GM23338 (cell line): ENCODE measurements around the gene EMILIN2. TPM values are rescaled to one million over a fixed set of nuclear protein-coding genes. Genes with fewer than 3 reads are reported as not detected.

Experiments
- ATAC-seq: fragments of 200-7000 bp; cut with Tn5 transposase; 3 replicates; pipeline ENCODE4 v1.9.1; 2020
- DNase-seq: peaks from one replicate; pipeline ENCODE4 v3.0.0-alpha.2; 2015; ENCODE audit warnings: low spot score
- H2AFZ ChIP-seq: fragments of 200-600 bp; sonication (generic); 2 replicates; pipeline ENCODE4 v1.8.0; 2016; ENCODE audit warnings: antibody characterized with exemption, mild to moderate bottlenecking, moderate library complexity
- H3F3A ChIP-seq: fragments of 200-600 bp; sonication (generic); replicated peaks from 2 replicates; pipeline ENCODE4 v1.8.0; 2017; ENCODE audit warnings: antibody characterized with exemption, mixed run types, low read depth
- H3K27ac ChIP-seq: fragments of 200-600 bp; sonication (generic); 2 replicates; pipeline ENCODE4 v1.6.1; 2016; ENCODE audit warnings: low read depth
- H3K27me3 ChIP-seq: fragments of 200-600 bp; sonication (generic); 2 replicates; pipeline ENCODE4 v1.8.0; 2016; ENCODE audit warnings: mild to moderate bottlenecking, mixed run types, moderate library complexity; ENCODE audit not compliant: insufficient read depth
- H3K36me3 ChIP-seq: fragments of 200-600 bp; sonication (generic); 2 replicates; pipeline ENCODE4 v1.8.0; 2016; ENCODE audit warnings: mild to moderate bottlenecking; ENCODE audit not compliant: insufficient read depth
- H3K4me1 ChIP-seq: fragments of 200-600 bp; sonication (generic); 2 replicates; pipeline ENCODE4 v1.8.0; 2016; ENCODE audit warnings: mild to moderate bottlenecking, moderate library complexity; ENCODE audit not compliant: insufficient read depth
- H3K4me2 ChIP-seq: fragments of 200-600 bp; sonication (generic); 2 replicates; pipeline ENCODE4 v1.7.1; 2017; ENCODE audit warnings: mixed run types
- H3K4me3 ChIP-seq: fragments of 200-600 bp; sonication (generic); 2 replicates; pipeline ENCODE4 v1.6.1; 2016; ENCODE audit warnings: mixed run types
- H3K79me2 ChIP-seq: fragments of 200-600 bp; sonication (generic); replicated peaks from 2 replicates; pipeline ENCODE4 v1.8.0; 2017; ENCODE audit warnings: mild to moderate bottlenecking; ENCODE audit not compliant: insufficient read depth
- H3K9me2 ChIP-seq: fragments of 200-600 bp; sonication (generic); 2 replicates; pipeline ENCODE4 v1.8.0; 2017; ENCODE audit not compliant: insufficient read depth
- H4K20me1 ChIP-seq: fragments of 200-600 bp; sonication (generic); replicated peaks from 2 replicates; pipeline ENCODE4 v1.8.0; 2017; ENCODE audit warnings: mild to moderate bottlenecking; ENCODE audit not compliant: insufficient read depth
- H3K27ac Mint-ChIP-seq: 2 replicates; pipeline ENCODE4 v1.8.0; 2020; ENCODE audit warnings: inconsistent platforms, mild to moderate bottlenecking, moderate library complexity, mixed read lengths
- H3K27me3 Mint-ChIP-seq: 3 replicates; pipeline ENCODE4 v1.8.0; 2022; ENCODE audit warnings: low read depth, mild to moderate bottlenecking, moderate library complexity, mixed read lengths, inconsistent platforms; ENCODE audit not compliant: insufficient read depth, poor library complexity
- H3K36me3 Mint-ChIP-seq: 3 replicates; pipeline ENCODE4 v1.8.0; 2021; ENCODE audit warnings: low read depth, mild to moderate bottlenecking, inconsistent platforms, moderate library complexity, mixed read lengths
- H3K4me1 Mint-ChIP-seq: 3 replicates; pipeline ENCODE4 v1.8.0; 2020; ENCODE audit warnings: mild to moderate bottlenecking, inconsistent platforms, mixed read lengths
- H3K4me3 Mint-ChIP-seq: 3 replicates; pipeline ENCODE4 v1.8.0; 2021; ENCODE audit warnings: moderate library complexity, mild to moderate bottlenecking, inconsistent platforms, mixed read lengths
- H3K9me3 Mint-ChIP-seq: 3 replicates; pipeline ENCODE4 v1.8.0; 2020; ENCODE audit warnings: moderate library complexity, mild to moderate bottlenecking, inconsistent platforms, mixed read lengths
- CREB1 ChIP-seq: fragments of 250-450 bp; sonication (Bioruptor Pico); IDR thresholded peaks from 2 replicates; pipeline ENCODE4 v1.5.0; 2020; ENCODE audit warnings: low read depth, mild to moderate bottlenecking, moderate library complexity
- NANOG ChIP-seq: IDR thresholded peaks from 2 replicates; pipeline ENCODE4 v1.6.1; 2016; ENCODE audit warnings: antibody characterized with exemption, borderline replicate concordance
- REST ChIP-seq: IDR thresholded peaks from one replicate; pipeline ENCODE4 v1.6.1; 2018; ENCODE audit warnings: antibody characterized with exemption; ENCODE audit not compliant: unreplicated experiment
- ZNF331 ChIP-seq: fragments of 250-450 bp; sonication (Bioruptor Pico); IDR thresholded peaks from 2 replicates; pipeline ENCODE4 v1.5.0; 2020; ENCODE audit warnings: low read depth, mild to moderate bottlenecking, moderate library complexity
- polyA plus RNA-seq: library from polyadenylated mRNA; unstranded; fragments of >200 nt; fragmentation: Nextera tagmentation; extraction: Ambion mirVana; gene quantifications from 2 replicates; pipeline ENCODE4 v1.2.1, GENCODE V29; 2016
- total RNA-seq: library from RNA; depleted of rRNA; stranded (reverse); fragments of >200 nt; shearing (Covaris generic); gene quantifications from 2 replicates; pipeline ENCODE4 v1.2.3, GENCODE V29; 2014
- TF ChIP-seq, protein P1 (sequence below), 2 experiments: fragments of 200-600 bp in 1 of 2; sonication (generic) in 1 of 2; conservative IDR thresholded peaks; 2 replicates each; pipeline versions ENCODE4 v1.5.1 to v1.6.1; 2016 to 2017; ENCODE audit warnings: antibody characterized with exemption in 2 of 2, low read depth in 2 of 2, mild to moderate bottlenecking in 2 of 2, moderate library complexity in 1 of 2

Gene EMILIN2
- total and polyA plus RNA-seq, 2 experiments from 2014 or later, result 3.0 to 11.6 TPM

GRCh38 chr18:2914185-2914880, 67.5 kb downstream of the EMILIN2 start:
- no peak overlapping the region for H3K27ac ChIP-seq

More at GRCh38 chr18:2914185-2914880, 67.5 kb downstream of the EMILIN2 start:
- Histone ChIP-seq H4K20me1 (no peaks in the 10 kb centered on the region; the same call in 1 of the 2 replicates), H2AFZ (no peak overlapping the region), H3F3A (no peaks in the 10 kb centered on the region), H3K36me3 (no peaks in the 10 kb centered on the region; the same call in 1 of the 2 replicates), H3K79me2 (no peaks in the 10 kb centered on the region), H3K4me1 (peaks cover 13% of the 10 kb centered on the region), H3K9me2 (no peaks in the 10 kb centered on the region), H3K4me3 (no peak overlapping the region), H3K4me2 (no peak overlapping the region), H3K27me3 (no peaks in the 10 kb centered on the region)
- Mint-ChIP-seq H3K27me3 (peaks cover 5% of the 10 kb centered on the region), H3K27ac (no peak overlapping the region), H3K9me3 (no peaks in the 10 kb centered on the region), H3K4me3 (no peak overlapping the region), H3K36me3 (peaks cover 60% of the 10 kb centered on the region), H3K4me1 (peaks cover 48% of the 10 kb centered on the region)
- TF ChIP-seq ZNF331 (no peak), CREB1 (CRISPR knock-in tag) (no peak), NANOG (no peak), REST (no peak)
- TF ChIP-seq, protein P1, sequence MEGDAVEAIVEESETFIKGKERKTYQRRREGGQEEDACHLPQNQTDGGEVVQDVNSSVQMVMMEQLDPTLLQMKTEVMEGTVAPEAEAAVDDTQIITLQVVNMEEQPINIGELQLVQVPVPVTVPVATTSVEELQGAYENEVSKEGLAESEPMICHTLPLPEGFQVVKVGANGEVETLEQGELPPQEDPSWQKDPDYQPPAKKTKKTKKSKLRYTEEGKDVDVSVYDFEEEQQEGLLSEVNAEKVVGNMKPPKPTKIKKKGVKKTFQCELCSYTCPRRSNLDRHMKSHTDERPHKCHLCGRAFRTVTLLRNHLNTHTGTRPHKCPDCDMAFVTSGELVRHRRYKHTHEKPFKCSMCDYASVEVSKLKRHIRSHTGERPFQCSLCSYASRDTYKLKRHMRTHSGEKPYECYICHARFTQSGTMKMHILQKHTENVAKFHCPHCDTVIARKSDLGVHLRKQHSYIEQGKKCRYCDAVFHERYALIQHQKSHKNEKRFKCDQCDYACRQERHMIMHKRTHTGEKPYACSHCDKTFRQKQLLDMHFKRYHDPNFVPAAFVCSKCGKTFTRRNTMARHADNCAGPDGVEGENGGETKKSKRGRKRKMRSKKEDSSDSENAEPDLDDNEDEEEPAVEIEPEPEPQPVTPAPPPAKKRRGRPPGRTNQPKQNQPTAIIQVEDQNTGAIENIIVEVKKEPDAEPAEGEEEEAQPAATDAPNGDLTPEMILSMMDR (conservative IDR thresholded peaks at IDR 0.05; ENCODE audit: low read depth in 2 of 2), result no peak
- no peak for DNase-seq
- ATAC-seq, result no peak
